ENCODE results near the gene CR1L. TPM values are rescaled to one million over a fixed set of nuclear protein-coding genes. Genes with fewer than 3 reads are reported as not detected.
"Not testable (repeated sequence)": the region's sequence is repeated elsewhere in the genome, so short reads cannot be mapped to it uniquely, and the experiment has no call there.

Gene CR1L
- total RNA-seq, 2 donors from 2014 or later, result not detected

GRCh38 chr1:207619871-207620542 lies 24.9 kb upstream of the CR1L start:
- Histone ChIP-seq H3K36me3 (no peaks in the 10 kb centered on the region), H3K4me3 (no peak overlapping the region)

GRCh38 chr1:207620543-207620893 lies 24.4 kb upstream of the CR1L start:
- Histone ChIP-seq H3K4me1 (no peaks in the 10 kb centered on the region), H3K27me3 (no peaks in the 10 kb centered on the region), H3K4me3 (no peak overlapping the region), H3K27ac (no peak overlapping the region), H3K36me3 (no peaks in the 10 kb centered on the region), H3K9me3 (no peaks in the 10 kb centered on the region)
- peak; percentile 2 to 14 for TF ChIP-seq CTCF (IDR thresholded peaks at IDR 0.05)
- no peak for DNase-seq (ENCODE audit: low spot score)

More at GRCh38 chr1:207619871-207620542, 24.9 kb upstream of the CR1L start:
- no peaks in the 10 kb centered on the region for H3K9me3 ChIP-seq
- DNase-seq (ENCODE audit: low spot score), result no peak
- no peaks in the 10 kb centered on the region for H3K4me1 ChIP-seq
- H3K27ac ChIP-seq, result no peak overlapping the region
- peak; percentile 57 to 70 for TF ChIP-seq CTCF (IDR thresholded peaks at IDR 0.05)
- no peaks in the 10 kb centered on the region for H3K27me3 ChIP-seq

- not testable (repeated sequence) for H3K9me3 ChIP-seq; H3K36me3 ChIP-seq; H3K4me1 ChIP-seq; DNase-seq (ENCODE audit: low spot score); H3K27ac ChIP-seq; H3K27me3 ChIP-seq; H3K4me3 ChIP-seq
Measured at GRCh38 chr1:207625504-207626071, 19.3 kb upstream of the CR1L start.

- no peak overlapping the region for H3K27ac ChIP-seq
- H3K4me1 ChIP-seq, result no peaks in the 10 kb centered on the region
- H3K36me3 ChIP-seq, result no peaks in the 10 kb centered on the region
- no peaks in the 10 kb centered on the region for H3K9me3 ChIP-seq
- DNase-seq (ENCODE audit: low spot score), result no peak
- no peaks in the 10 kb centered on the region for H3K27me3 ChIP-seq
- TF ChIP-seq CTCF (IDR thresholded peaks at IDR 0.05), result no peak
- H3K4me3 ChIP-seq, result no peak overlapping the region
Measured at GRCh38 chr1:207626972-207627337, 18.0 kb upstream of the CR1L start.

- TF ChIP-seq CTCF (IDR thresholded peaks at IDR 0.05), result no peak
- Histone ChIP-seq H3K27me3 (no peaks in the 10 kb centered on the region), H3K4me1 (no peaks in the 10 kb centered on the region), H3K9me3 (no peaks in the 10 kb centered on the region), H3K4me3 (no peak overlapping the region), H3K27ac (no peak overlapping the region), H3K36me3 (no peaks in the 10 kb centered on the region)
- DNase-seq (ENCODE audit: low spot score), result no peak
Measured at GRCh38 chr1:207627496-207627895, 17.4 kb upstream of the CR1L start.

GRCh38 chr1:207628776-207629175 lies 16.2 kb upstream of the CR1L start:
- no peak for TF ChIP-seq CTCF (IDR thresholded peaks at IDR 0.05)
- H3K4me1 ChIP-seq, result no peaks in the 10 kb centered on the region
- no peaks in the 10 kb centered on the region for H3K27me3 ChIP-seq
- H3K9me3 ChIP-seq, result no peaks in the 10 kb centered on the region
- no peak for DNase-seq (ENCODE audit: low spot score)
- H3K4me3 ChIP-seq, result no peak overlapping the region
- no peak overlapping the region for H3K27ac ChIP-seq
- H3K36me3 ChIP-seq, result no peaks in the 10 kb centered on the region
